HG03095 (cell line): Measurements from ENCODE around the gene SMIM27.
"Not testable (repeated sequence)": the region's sequence is repeated elsewhere in the genome, so short reads cannot be mapped to it uniquely, and the experiment has no call there.

Experiments used
- ATAC-seq: cut with Tn5 transposase; IDR thresholded peaks from one replicate; pipeline ENCODE4 v1.9.1; 2021; ENCODE audit warnings: moderate library complexity; ENCODE audit not compliant: unreplicated experiment

The SMIM27 gene

DNA sequence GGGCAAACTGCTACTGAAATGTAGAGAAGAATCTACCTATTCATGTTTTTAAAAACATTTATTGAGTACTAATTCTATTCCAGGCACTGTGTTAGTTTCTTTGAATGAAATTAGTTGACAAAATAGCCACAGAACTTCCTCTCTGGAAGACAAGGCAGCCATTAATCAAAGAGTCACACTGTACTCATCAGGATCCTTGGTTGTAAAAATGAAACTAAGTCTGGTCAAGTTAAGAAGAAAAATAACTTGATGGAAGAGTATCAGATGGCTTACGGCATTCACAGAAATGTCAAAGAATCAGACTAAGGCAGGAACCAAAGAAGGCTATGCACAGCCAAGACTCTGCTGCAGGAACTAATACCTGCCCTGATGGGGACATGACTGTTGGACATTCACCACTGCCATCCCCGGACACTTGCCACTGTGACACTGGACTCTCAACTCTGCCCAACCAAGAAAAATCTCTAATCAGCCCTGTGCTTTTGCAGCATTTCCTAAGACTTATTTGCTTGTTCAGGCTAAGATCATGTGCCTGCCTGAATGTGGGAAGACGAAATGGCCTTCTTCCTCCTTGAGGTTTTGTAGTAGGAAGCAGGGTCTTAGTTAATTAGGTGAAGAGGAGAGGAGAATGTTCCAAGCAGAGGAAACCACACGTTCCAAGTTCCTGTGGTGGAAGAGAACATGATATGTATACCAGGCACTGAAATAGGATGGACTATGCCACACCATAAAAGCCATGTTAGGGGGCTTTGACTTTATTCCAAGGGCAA is 44.2 kb downstream of the SMIM27 start:
- ATAC-seq, result no peak

DNA sequence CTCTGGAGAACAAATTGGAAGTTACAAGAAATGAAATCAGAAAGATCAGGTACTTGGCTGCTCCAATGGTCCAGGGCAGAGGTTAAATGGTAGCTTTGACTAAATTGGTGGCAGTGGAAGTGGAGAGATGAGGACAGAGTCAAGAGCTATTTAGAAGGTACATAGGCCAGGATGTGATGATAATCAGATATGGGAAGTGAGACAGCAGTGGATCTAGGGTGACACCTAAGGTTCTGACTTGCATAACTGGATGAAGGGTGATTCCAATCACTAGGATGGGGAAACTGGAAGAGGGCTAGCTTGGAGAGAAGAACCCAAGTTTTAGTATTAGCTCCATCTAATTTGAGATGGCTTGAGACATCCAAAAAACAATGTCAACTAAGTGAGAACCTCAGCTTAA is 44.8 kb downstream of the SMIM27 start:
- ATAC-seq, result no peak

DNA sequence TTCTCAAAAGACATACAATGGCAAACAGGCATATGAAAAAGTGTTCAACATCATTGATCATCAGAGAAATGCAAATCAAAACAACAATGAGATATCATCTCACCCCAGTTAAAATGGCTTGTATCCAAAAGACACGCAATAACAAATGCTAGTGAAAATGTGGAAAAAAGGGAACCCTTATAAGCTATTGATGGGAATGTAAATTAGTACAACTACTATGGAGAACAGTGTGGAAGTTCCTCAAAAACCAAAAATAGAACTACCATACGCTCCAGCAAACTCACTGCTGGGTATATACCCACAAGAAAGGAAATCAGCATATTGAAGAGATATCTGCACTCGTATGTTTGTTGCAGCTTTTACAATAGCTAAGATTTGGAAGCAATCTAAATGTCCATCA is 46.9 kb downstream of the SMIM27 start:
- not testable (repeated sequence) for ATAC-seq
